GM12878 (cell line): ENCODE results near the gene ABHD3. TPM values are rescaled to one million over a fixed set of nuclear protein-coding genes. Genes with fewer than 3 reads are reported as not detected.

Experiments
- ATAC-seq: fragments of 200-7000 bp; cut with Tn5 transposase; 3 replicates; pipeline ENCODE4 v1.9.1; 2020; ENCODE audit warnings: mild to moderate bottlenecking, moderate library complexity
- BruUV-seq: library from RNA; stranded (reverse); fragments of 400-500 nt; replicated peaks from 2 replicates; lab custom pipeline; 2021; lab: Mats Ljungman, UMichigan
- CTCF ChIA-PET: fragments of 300-600 bp; sonication (Branson Sonifier 250); formaldehyde crosslinking; extraction: SDS; loops from one replicate; lab custom pipeline; 2021; ENCODE audit warnings: inconsistent platforms; lab: Yijun Ruan, JAX
- POLR2A ChIA-PET: fragments of 350-600 bp; formaldehyde crosslinking; extraction: SDS; loops from one replicate; lab custom pipeline; 2021; ENCODE audit warnings: inconsistent platforms; lab: Charles Lee
- RAD21 ChIA-PET: fragments of 300-600 bp; sonication (Branson Sonifier 250); formaldehyde crosslinking; loops from one replicate; lab custom pipeline; 2023; ENCODE audit warnings: antibody characterized with exemption; ENCODE audit not compliant: unreplicated experiment; lab: Charles Lee
- SMC1A ChIA-PET: fragments of 300-600 bp; sonication (Branson Sonifier 250); formaldehyde crosslinking; loops from one replicate; lab custom pipeline; 2023; ENCODE audit not compliant: unreplicated experiment, uncharacterized antibody; lab: Charles Lee
- DNase-seq: peaks from one replicate; pipeline ENCODE4 v3.0.0-alpha.2; 2011; ENCODE audit warnings: low read depth, low spot score
- FAIRE-seq: peaks from 3 replicates; lab custom pipeline; 2011; peaks lifted over from hg19 to GRCh38; lab: Jason Lieb, UNC
- H2AFZ ChIP-seq: 2 replicates; pipeline ENCODE4 v1.6.0; 2011; ENCODE audit warnings: low read depth, low read length, control low read depth; ENCODE audit not compliant: control insufficient read depth
- H3K27ac ChIP-seq: 2 replicates; pipeline ENCODE4 v1.5.1; 2011; ENCODE audit warnings: control low read depth; ENCODE audit not compliant: control insufficient read depth, insufficient read depth
- H3K27me3 ChIP-seq, 2 experiments: replicated peaks in 1 of 2; 2 replicates each; pipeline versions ENCODE4 v1.6.0 to v1.6.1; 2011; ENCODE audit warnings: low read length in 1 of 2; ENCODE audit not compliant: control insufficient read depth in 2 of 2, insufficient read depth in 2 of 2
- H3K36me3 ChIP-seq, 2 experiments: 2 replicates each; pipeline ENCODE4 v1.5.1; 2011; ENCODE audit warnings: low read length in 1 of 2; ENCODE audit not compliant: control insufficient read depth in 2 of 2, insufficient read depth in 2 of 2
- H3K4me1 ChIP-seq: 2 replicates; pipeline ENCODE4 v1.6.1; 2011; ENCODE audit warnings: mild to moderate bottlenecking, low read length, moderate library complexity, mixed read lengths; ENCODE audit not compliant: control insufficient read depth, insufficient read depth
- H3K4me2 ChIP-seq: 2 replicates; pipeline ENCODE4 v1.6.0; 2011; ENCODE audit warnings: control low read depth; ENCODE audit not compliant: control insufficient read depth, insufficient read depth
- H3K4me3 ChIP-seq: fragments of 200-600 bp; sonication (generic); 2 replicates; pipeline ENCODE4 v1.5.1; 2016
- H3K79me2 ChIP-seq: 2 replicates; pipeline ENCODE4 v1.6.0; 2011; ENCODE audit warnings: low read length; ENCODE audit not compliant: control insufficient read depth, insufficient read depth
- H3K9ac ChIP-seq: 2 replicates; pipeline ENCODE4 v1.8.0; 2011; ENCODE audit warnings: low read length, control low read depth, mixed read lengths; ENCODE audit not compliant: control insufficient read depth, insufficient read depth
- H3K9me3 ChIP-seq: replicated peaks from 3 replicates; pipeline ENCODE4 v1.5.1; 2011; ENCODE audit warnings: mild to moderate bottlenecking, low read length; ENCODE audit not compliant: control insufficient read depth, insufficient read depth
- H4K20me1 ChIP-seq: 2 replicates; pipeline ENCODE4 v1.6.0; 2011; ENCODE audit not compliant: control insufficient read depth, insufficient read depth
- CBX5 ChIP-seq: sonication (generic); IDR thresholded peaks from 2 replicates; pipeline ENCODE4 v1.6.1; 2016; ENCODE audit warnings: low read depth, moderate library complexity, mild to moderate bottlenecking, inconsistent platforms
- CEBPB ChIP-seq, 2 experiments: fragments of 150-350 bp in 1 of 2; IDR thresholded peaks; 2 replicates each; pipeline ENCODE4 v1.6.1; 2012 to 2014; ENCODE audit warnings: low read depth in 2 of 2, low read length in 2 of 2, borderline replicate concordance in 1 of 2, inconsistent platforms in 1 of 2
- E4F1 ChIP-seq: fragments of 450-650 bp; IDR thresholded peaks from 2 replicates; pipeline ENCODE4 v1.6.1; 2018; ENCODE audit warnings: borderline replicate concordance, mild to moderate bottlenecking; ENCODE audit not compliant: partially characterized antibody
- MTA2 ChIP-seq: fragments of 450-650 bp; IDR thresholded peaks from 2 replicates; pipeline ENCODE4 v1.6.1; 2016; ENCODE audit warnings: low read depth, mild to moderate bottlenecking, moderate library complexity
- NKRF ChIP-seq: fragments of 450-650 bp; conservative IDR thresholded peaks from 2 replicates; pipeline ENCODE4 v1.6.1; 2017; ENCODE audit warnings: mild to moderate bottlenecking, moderate library complexity
- RFX5 ChIP-seq: IDR thresholded peaks from 2 replicates; pipeline ENCODE4 v1.6.1; 2011; ENCODE audit warnings: low read depth, low read length, improper control_type of control experiment
- SMAD1 ChIP-seq: fragments of 450-650 bp; IDR thresholded peaks from 2 replicates; pipeline ENCODE4 v1.6.1; 2018; ENCODE audit warnings: mild to moderate bottlenecking, low read depth; ENCODE audit not compliant: partially characterized antibody
- SMC3 ChIP-seq: IDR thresholded peaks from 2 replicates; pipeline ENCODE4 v1.6.1; 2011; ENCODE audit warnings: low read length, improper control_type of control experiment, borderline replicate concordance
- SREBF1 ChIP-seq: IDR thresholded peaks from 2 replicates; pipeline ENCODE4 v1.6.1; 2012; ENCODE audit warnings: mild to moderate bottlenecking, low read length
- YBX1 ChIP-seq: fragments of 450-650 bp; IDR thresholded peaks from 2 replicates; pipeline ENCODE4 v1.6.1; 2016; ENCODE audit warnings: antibody characterized with exemption
- ZBTB33 ChIP-seq: fragments of 450-650 bp; IDR thresholded peaks from 2 replicates; pipeline ENCODE4 v1.6.1; 2017; ENCODE audit warnings: mild to moderate bottlenecking
- ZSCAN29 ChIP-seq: fragments of 450-650 bp; IDR thresholded peaks from 2 replicates; pipeline ENCODE4 v1.6.1; 2017; ENCODE audit warnings: mild to moderate bottlenecking, moderate library complexity
- WGBS: methylation state at CpG from one replicate; pipeline ENCODE4 v1.1.6; 2016; ENCODE audit warnings: low lambda C conversion rate; ENCODE audit not compliant: insufficient replicate concordance, insufficient coverage; ENCODE audit errors: missing lambda C conversion rate; 5-methylcytosine and 5-hydroxymethylcytosine counted together
- in situ Hi-C: fragments of 300-500 bp; cut with MboI; formaldehyde crosslinking; loops from 9 replicates; pipeline ENCODE4 v1.14.3; 2018; ENCODE audit warnings: mixed read lengths
- intact Hi-C: fragments of 100-400 bp; cut with micrococcal nuclease; formaldehyde crosslinking; loops from one replicate; pipeline ENCODE4 v1.14.2; 2022; ENCODE audit not compliant: unreplicated experiment
- polyA plus RNA-seq, 11 experiments: library from polyadenylated mRNA; depleted of rRNA in 4 of 11; unstranded in 6 of 11; stranded (reverse) in 5 of 11; fragments of >200 nt; fragmentation: Nextera tagmentation in 4 of 11; fragmentation: Illumina TruSeq in 1 of 11; extraction: Ambion mirVana in 4 of 11; extraction: Trizol in 1 of 11; gene quantifications; 1 replicate in 1 of 11; 2 replicates in 10 of 11; pipeline versions ENCODE4 v1.2.1 to v1.2.3, GENCODE V29; 2011 to 2016; ENCODE audit warnings: inconsistent platforms in 2 of 11, missing spikeins in 2 of 11, low read depth in 1 of 11
- total RNA-seq, 4 experiments: library from RNA; depleted of rRNA in 3 of 4; stranded (reverse); fragments of >200 nt in 3 of 4; fragmentation: Illumina TruSeq in 1 of 4; extraction: Trizol in 1 of 4; gene quantifications; 2 replicates each; pipeline versions ENCODE4 v1.2.1 to v1.2.3, GENCODE V29; 2013 to 2021
- TF ChIP-seq, protein P1 (sequence below): IDR thresholded peaks from 2 replicates; pipeline ENCODE4 v1.6.1; 2012; ENCODE audit warnings: mild to moderate bottlenecking, low read depth, low read length

Gene ABHD3
- total and polyA plus RNA-seq, 10 of the 15 experiments (the other 5 are each of a cell fraction or from before 2014, with no cell fraction given), result 4.9 to 49.8 (median 18.3) TPM

GRCh38 chr18:21653361-21653760 is 51.2 kb downstream of the ABHD3 start (continued):
- no peak for TF ChIP-seq NKRF
- TF ChIP-seq SREBF1, result no peak
- no peak for TF ChIP-seq YBX1
- TF ChIP-seq, all 136 proteins: peak for 0

GRCh38 chr18:21652073-21652472 is 52.5 kb downstream of the ABHD3 start:
- ATAC-seq, result no peak
- Histone ChIP-seq H3K4me2 (no peak overlapping the region), H3K27ac (no peak overlapping the region), H2AFZ (no peak overlapping the region), H3K27me3 (no peaks in the 10 kb centered on the region), H3K79me2 (no peaks in the 10 kb centered on the region), H3K4me3 (no peak overlapping the region), H3K9me3 (no peaks in the 10 kb centered on the region), H3K4me1 (no peaks in the 10 kb centered on the region), H3K36me3 (no peaks in the 10 kb centered on the region), H3K9ac (no peak overlapping the region), H4K20me1 (no peaks in the 10 kb centered on the region)
- CTCF ChIA-PET, result no interaction called here
- RAD21 ChIA-PET, result no interaction called here
- no TSS peak for BruUV-seq
- intact Hi-C loops (no loop called here), in situ Hi-C loops (no loop called here)
- SMC1A ChIA-PET, result no interaction called here
- DNase-seq, result no peak
- no peak for FAIRE-seq
- POLR2A ChIA-PET, result interaction anchor here (0.6 kb wide), 1 partner anchor 45 kb away, joined by 3 read pairs; no protein-coding TSS in a partner anchor
- 93% methylated on average over 4 of the region's 4 CpGs for WGBS
- no peak for TF ChIP-seq ZBTB33
- TF ChIP-seq MTA2, result no peak
- no peak for TF ChIP-seq E4F1
- TF ChIP-seq, protein P1, sequence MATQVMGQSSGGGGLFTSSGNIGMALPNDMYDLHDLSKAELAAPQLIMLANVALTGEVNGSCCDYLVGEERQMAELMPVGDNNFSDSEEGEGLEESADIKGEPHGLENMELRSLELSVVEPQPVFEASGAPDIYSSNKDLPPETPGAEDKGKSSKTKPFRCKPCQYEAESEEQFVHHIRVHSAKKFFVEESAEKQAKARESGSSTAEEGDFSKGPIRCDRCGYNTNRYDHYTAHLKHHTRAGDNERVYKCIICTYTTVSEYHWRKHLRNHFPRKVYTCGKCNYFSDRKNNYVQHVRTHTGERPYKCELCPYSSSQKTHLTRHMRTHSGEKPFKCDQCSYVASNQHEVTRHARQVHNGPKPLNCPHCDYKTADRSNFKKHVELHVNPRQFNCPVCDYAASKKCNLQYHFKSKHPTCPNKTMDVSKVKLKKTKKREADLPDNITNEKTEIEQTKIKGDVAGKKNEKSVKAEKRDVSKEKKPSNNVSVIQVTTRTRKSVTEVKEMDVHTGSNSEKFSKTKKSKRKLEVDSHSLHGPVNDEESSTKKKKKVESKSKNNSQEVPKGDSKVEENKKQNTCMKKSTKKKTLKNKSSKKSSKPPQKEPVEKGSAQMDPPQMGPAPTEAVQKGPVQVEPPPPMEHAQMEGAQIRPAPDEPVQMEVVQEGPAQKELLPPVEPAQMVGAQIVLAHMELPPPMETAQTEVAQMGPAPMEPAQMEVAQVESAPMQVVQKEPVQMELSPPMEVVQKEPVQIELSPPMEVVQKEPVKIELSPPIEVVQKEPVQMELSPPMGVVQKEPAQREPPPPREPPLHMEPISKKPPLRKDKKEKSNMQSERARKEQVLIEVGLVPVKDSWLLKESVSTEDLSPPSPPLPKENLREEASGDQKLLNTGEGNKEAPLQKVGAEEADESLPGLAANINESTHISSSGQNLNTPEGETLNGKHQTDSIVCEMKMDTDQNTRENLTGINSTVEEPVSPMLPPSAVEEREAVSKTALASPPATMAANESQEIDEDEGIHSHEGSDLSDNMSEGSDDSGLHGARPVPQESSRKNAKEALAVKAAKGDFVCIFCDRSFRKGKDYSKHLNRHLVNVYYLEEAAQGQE, result no peak
- no peak for TF ChIP-seq SMAD1
- no peak for TF ChIP-seq CEBPB (IDR thresholded peaks at IDR 0.05; ENCODE audit: borderline replicate concordance in 1 of 2, low read depth in 2 of 2, low read length in 2 of 2)
- TF ChIP-seq RFX5, result no peak
- TF ChIP-seq SMC3, result no peak
- TF ChIP-seq CBX5, result no peak
- TF ChIP-seq SREBF1, result no peak
- no peak for TF ChIP-seq ZSCAN29
